ENCODE results near the gene CAPN1. TPM values are rescaled to one million over a fixed set of nuclear protein-coding genes. Genes with fewer than 3 reads are reported as not detected.
"Not testable (repeated sequence)": the region's sequence is repeated elsewhere in the genome, so short reads cannot be mapped to it uniquely, and the experiment has no call there.

Gene CAPN1
- total RNA-seq, 2 experiments from 2014 or later = 89.9 to 111 TPM

DNA sequence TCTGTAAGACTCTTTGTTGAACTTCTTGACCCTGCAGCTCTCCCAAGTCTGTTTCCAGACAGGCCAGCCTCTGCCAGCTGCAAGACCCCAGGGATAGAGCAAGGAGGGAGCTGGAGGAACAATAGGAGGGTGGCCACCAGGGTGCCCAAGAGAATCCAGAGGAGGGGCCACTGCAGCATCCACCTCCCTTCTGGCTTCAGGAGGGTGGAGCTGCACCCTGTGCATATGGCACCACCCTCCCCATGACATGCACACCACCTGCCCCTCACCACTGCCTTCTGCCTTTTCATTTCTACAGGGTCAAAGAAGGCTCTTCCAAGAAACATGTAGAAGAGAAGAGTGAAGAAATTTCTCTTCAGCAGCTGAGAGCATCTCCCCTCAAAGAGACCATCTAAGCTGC is 60.0 kb downstream of the CAPN1 start:
- H3K9me2 ChIP-seq (ENCODE audit: insufficient read depth, low read length) = no peaks in the 10 kb centered on the region
- intact Hi-C loops (cut with micrococcal nuclease; ENCODE audit: unreplicated experiment) = no loop called here
- CTCF ChIA-PET (ENCODE audit: unreplicated experiment) = no interaction called here

DNA sequence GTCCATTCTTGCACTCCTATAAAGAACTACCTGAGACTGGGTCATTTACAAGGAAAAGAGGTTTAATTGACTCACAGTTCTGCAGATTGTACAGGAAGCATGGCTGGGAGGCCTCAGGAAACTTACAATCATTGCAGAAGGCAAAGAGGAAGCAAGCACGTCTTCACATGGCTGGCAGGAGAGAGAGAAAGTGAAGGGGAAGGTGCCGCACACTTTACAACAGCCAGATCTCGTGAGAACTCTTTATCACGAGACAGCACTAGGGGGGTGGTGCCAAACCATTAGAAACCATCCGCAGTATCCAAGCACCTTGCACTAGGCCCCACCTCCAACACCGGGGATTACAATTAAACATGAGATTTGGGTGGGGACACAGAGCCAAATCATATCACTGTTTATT is 60.7 kb downstream of the CAPN1 start:
- Histone ChIP-seq H3K36me3 (ENCODE audit: insufficient read depth, low read length) (no peaks in the 10 kb centered on the region), H3K4me1 (ENCODE audit: insufficient read depth, low read length, poor library complexity, severe bottlenecking) (no peaks in the 10 kb centered on the region), H4K20me1 (ENCODE audit: insufficient read depth, low read length) (no peaks in the 10 kb centered on the region), H2AFZ (ENCODE audit: low read length) (no peak overlapping the region), H3K79me2 (ENCODE audit: insufficient read depth, low read depth, low read length) (no peaks in the 10 kb centered on the region), H3K9me3 (ENCODE audit: low read length) (peaks cover 19% of the 10 kb centered on the region; the same call in 1 of the 2 replicates), H3K27ac (ENCODE audit: low read depth, low read length, poor library complexity, severe bottlenecking) (no peak overlapping the region), H3K9me2 (ENCODE audit: insufficient read depth, low read length) (no peaks in the 10 kb centered on the region), H3K4me3 (ENCODE audit: low read depth, low read length, poor library complexity, severe bottlenecking) (no peak overlapping the region), H3K4me2 (ENCODE audit: low read length) (no peak overlapping the region)
- intact Hi-C loops (cut with micrococcal nuclease; ENCODE audit: unreplicated experiment) = no loop called here
- no peak for TF ChIP-seq EZH2phosphoT487 (IDR thresholded peaks at IDR 0.05; ENCODE audit: borderline replicate concordance, low read depth, low read length)
- ChIA-PET CTCF (ENCODE audit: unreplicated experiment) (no interaction called here), POLR2A (no interaction called here)
- DNase-seq (ENCODE audit: low spot score) = no peak
- no TSS peak for BruUV-seq (replicated peaks)

More for the DNA sequence above, 60.0 kb downstream of the CAPN1 start:
- DNase-seq (ENCODE audit: low spot score) = no peak
- Histone ChIP-seq H3K4me2 (ENCODE audit: low read length) (no peak overlapping the region), H2AFZ (ENCODE audit: low read length) (no peak overlapping the region), H3K4me1 (ENCODE audit: insufficient read depth, low read length, poor library complexity, severe bottlenecking) (no peaks in the 10 kb centered on the region), H4K20me1 (ENCODE audit: insufficient read depth, low read length) (no peaks in the 10 kb centered on the region), H3K27ac (ENCODE audit: low read depth, low read length, poor library complexity, severe bottlenecking) (no peak overlapping the region), H3K36me3 (ENCODE audit: insufficient read depth, low read length) (no peaks in the 10 kb centered on the region), H3K79me2 (ENCODE audit: insufficient read depth, low read depth, low read length) (no peaks in the 10 kb centered on the region), H3K4me3 (ENCODE audit: low read depth, low read length, poor library complexity, severe bottlenecking) (no peak overlapping the region), H3K9me3 (ENCODE audit: low read length) (peaks cover 19% of the 10 kb centered on the region; the same call in 1 of the 2 replicates)
- no peak for TF ChIP-seq EZH2phosphoT487 (IDR thresholded peaks at IDR 0.05; ENCODE audit: borderline replicate concordance, low read depth, low read length)
- TF ChIP-seq, protein P1, sequence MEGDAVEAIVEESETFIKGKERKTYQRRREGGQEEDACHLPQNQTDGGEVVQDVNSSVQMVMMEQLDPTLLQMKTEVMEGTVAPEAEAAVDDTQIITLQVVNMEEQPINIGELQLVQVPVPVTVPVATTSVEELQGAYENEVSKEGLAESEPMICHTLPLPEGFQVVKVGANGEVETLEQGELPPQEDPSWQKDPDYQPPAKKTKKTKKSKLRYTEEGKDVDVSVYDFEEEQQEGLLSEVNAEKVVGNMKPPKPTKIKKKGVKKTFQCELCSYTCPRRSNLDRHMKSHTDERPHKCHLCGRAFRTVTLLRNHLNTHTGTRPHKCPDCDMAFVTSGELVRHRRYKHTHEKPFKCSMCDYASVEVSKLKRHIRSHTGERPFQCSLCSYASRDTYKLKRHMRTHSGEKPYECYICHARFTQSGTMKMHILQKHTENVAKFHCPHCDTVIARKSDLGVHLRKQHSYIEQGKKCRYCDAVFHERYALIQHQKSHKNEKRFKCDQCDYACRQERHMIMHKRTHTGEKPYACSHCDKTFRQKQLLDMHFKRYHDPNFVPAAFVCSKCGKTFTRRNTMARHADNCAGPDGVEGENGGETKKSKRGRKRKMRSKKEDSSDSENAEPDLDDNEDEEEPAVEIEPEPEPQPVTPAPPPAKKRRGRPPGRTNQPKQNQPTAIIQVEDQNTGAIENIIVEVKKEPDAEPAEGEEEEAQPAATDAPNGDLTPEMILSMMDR (conservative IDR thresholded peaks at IDR 0.05; ENCODE audit: low read length) = no peak
- BruUV-seq (replicated peaks) = no TSS peak
- POLR2A ChIA-PET = no interaction called here

DNA sequence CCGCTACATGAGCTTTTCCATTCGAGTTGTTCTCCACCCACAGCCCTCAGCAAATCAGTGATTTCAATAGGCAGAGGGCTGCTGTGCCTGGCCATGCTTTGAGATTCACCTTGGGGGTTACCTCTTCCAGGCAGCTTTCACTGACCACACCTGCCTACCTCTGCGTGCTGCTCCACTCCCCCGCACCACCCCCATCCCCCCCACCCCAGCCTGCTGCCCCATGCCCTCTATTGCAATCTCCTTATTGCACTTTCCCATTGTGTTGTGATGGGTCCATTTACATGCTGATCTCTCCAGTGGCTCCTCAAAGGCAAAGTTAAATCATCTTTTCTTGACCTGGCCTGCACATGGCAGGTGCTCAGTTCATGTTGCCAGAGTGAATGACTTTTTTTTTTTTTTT is 62.1 kb downstream of the CAPN1 start:
- Histone ChIP-seq H3K9me2 (ENCODE audit: insufficient read depth, low read length) (no peaks in the 10 kb centered on the region), H3K4me2 (ENCODE audit: low read length) (no peak overlapping the region), H3K36me3 (ENCODE audit: insufficient read depth, low read length) (no peaks in the 10 kb centered on the region), H3K9me3 (ENCODE audit: low read length) (peaks cover 19% of the 10 kb centered on the region; the same call in 1 of the 2 replicates), H4K20me1 (ENCODE audit: insufficient read depth, low read length) (no peaks in the 10 kb centered on the region), H3K27ac (ENCODE audit: low read depth, low read length, poor library complexity, severe bottlenecking) (no peak overlapping the region), H2AFZ (ENCODE audit: low read length) (no peak overlapping the region), H3K4me1 (ENCODE audit: insufficient read depth, low read length, poor library complexity, severe bottlenecking) (no peaks in the 10 kb centered on the region), H3K4me3 (ENCODE audit: low read depth, low read length, poor library complexity, severe bottlenecking) (no peak overlapping the region), H3K79me2 (ENCODE audit: insufficient read depth, low read depth, low read length) (no peaks in the 10 kb centered on the region)
- POLR2A ChIA-PET = interaction anchor here (0.6 kb wide), 1 partner anchor 9 kb away, joined by 3 read pairs; no protein-coding TSS in a partner anchor
- CTCF ChIA-PET (ENCODE audit: unreplicated experiment) = no interaction called here
- intact Hi-C loops (cut with micrococcal nuclease; ENCODE audit: unreplicated experiment) = no loop called here
- no peak for TF ChIP-seq EZH2phosphoT487 (IDR thresholded peaks at IDR 0.05; ENCODE audit: borderline replicate concordance, low read depth, low read length)
- TF ChIP-seq, protein P1 (conservative IDR thresholded peaks at IDR 0.05; ENCODE audit: low read length) = no peak
- BruUV-seq (replicated peaks) = no TSS peak
- DNase-seq (ENCODE audit: low spot score) = no peak

DNA sequence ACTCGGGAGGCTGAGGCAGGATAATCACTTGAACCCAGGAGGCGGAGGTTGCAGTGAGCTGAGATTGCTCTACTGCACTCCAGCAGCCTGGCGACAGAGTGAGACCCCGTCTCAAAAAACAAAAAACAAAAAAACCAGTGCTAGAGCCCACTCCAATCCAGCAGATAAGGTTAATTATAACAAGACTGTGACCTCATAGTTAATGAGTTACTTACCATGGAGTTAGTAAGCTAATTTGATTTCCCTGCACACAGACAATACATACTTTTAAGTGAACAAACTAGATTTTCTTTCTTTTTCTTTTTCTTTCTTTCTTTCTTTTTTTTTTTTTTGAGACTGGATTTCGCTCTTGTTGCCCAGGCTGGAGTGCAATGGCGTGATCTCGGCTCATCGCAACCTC is 63.3 kb downstream of the CAPN1 start:
- CTCF ChIA-PET (ENCODE audit: unreplicated experiment); H3K9me2 ChIP-seq (ENCODE audit: insufficient read depth, low read length); H3K4me3 ChIP-seq (ENCODE audit: low read depth, low read length, poor library complexity, severe bottlenecking); BruUV-seq (replicated peaks); H3K36me3 ChIP-seq (ENCODE audit: insufficient read depth, low read length); H3K4me2 ChIP-seq (ENCODE audit: low read length); intact Hi-C loops (cut with micrococcal nuclease; ENCODE audit: unreplicated experiment); H4K20me1 ChIP-seq (ENCODE audit: insufficient read depth, low read length); H3K79me2 ChIP-seq (ENCODE audit: insufficient read depth, low read depth, low read length); H3K4me1 ChIP-seq (ENCODE audit: insufficient read depth, low read length, poor library complexity, severe bottlenecking); POLR2A ChIA-PET; H2AFZ ChIP-seq (ENCODE audit: low read length); DNase-seq (ENCODE audit: low spot score); H3K27ac ChIP-seq (ENCODE audit: low read depth, low read length, poor library complexity, severe bottlenecking): not testable (repeated sequence)
- peaks cover 19% of the 10 kb centered on the region; the same call in 1 of the 2 replicates for H3K9me3 ChIP-seq (ENCODE audit: low read length)
